ENCODE results near the gene FAM136A.
"Not testable (repeated sequence)": the region's sequence is repeated elsewhere in the genome, so short reads cannot be mapped to it uniquely, and the experiment has no call there.

The FAM136A gene

GRCh38 chr2:70283500-70284191, 18.2 kb downstream of the FAM136A start:
- DNase-seq, result no peak

GRCh38 chr2:70282439-70282838, 19.4 kb downstream of the FAM136A start:
- DNase-seq, result no peak

DNA sequence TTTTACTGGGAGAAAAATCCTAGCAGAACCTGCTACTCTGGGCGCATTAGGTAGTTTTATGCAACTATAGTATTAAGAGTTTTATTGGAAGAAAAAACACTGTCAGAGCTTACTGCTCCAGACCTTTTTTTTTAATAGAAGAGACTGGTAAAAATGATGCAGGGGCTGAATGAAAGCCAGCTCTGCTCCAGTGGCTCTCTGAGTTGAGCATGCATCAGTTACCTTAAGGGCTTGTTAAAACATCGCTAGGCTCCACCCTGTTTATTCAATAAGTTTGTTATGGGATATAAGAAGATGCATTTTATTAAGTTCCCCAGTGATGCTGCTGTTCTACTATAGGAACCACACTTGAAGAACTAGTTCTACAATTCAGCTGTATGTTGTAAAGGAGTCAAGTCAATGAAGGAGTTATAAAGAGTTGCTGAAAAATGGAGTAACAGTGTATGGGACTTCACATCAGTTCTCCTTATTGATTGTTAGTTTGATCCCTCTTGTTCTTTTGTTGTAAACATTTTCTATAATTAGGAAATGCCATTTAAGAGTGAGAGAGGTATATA, 21.5 kb downstream of the FAM136A start:
- no peak for DNase-seq

- DNase-seq, result no peak
Measured at GRCh38 chr2:70270323-70270722, 31.5 kb downstream of the FAM136A start.

DNA sequence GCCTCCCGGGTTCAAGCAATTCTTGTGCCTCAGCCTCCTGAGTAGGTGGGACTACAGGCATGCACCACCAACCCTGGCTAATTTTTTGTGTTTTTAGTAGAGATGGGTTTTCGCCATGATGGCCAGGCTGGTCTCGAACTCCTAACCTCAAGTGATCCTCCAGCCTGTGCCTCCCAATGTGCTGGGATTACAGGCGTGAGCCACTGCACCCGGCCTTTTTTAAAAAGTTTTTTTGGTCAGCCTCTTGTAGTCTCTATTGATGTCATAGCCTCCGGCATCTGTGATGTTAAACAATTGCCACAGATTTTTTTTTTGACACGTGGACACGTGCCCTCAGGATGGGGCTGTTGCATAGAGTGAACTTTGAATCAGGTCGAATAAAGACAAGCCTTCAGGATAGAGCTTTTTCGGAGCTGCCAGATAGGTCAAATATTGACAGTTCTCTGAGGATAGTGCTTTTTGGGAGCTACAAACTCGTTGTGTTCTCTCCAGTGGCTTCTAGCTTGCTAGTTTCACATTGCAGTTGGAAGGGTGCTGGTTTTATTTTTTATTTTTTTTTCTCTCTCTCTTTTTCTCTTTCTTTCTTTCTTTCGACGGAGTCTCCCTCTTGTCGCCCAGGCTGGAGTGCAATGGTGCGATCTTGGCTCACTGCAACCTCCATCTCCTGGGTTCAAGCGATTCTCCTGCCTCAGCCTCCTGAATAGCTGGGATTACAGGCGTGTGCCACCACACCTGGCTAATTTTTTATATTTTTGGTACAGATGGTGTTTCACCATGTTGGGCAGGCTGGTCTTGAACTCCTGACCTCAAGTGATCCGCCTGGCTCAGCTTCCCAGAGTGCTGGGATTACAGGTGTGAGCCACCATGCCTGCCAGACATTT, 32.2 kb downstream of the FAM136A start:
- DNase-seq, result not testable (repeated sequence)

DNA sequence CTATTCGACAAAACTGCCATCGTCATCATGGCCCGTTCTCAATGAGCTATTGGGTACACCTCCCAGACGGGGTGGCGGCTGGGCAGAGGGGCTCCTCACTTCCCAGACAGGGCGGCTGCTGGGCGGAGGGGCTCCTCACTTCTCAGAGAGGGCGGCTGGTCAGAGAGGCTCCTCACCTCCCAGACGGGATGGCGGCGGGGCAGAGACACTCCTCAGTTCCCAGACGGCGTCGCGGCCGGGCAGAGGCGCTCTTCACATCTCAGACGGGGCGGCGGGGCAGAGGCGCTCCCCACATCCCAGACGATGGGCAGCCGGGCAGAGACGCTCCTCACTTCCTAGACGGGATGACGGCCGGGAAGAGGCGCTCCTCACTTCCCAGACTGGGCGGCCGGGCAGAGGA, 34.9 kb downstream of the FAM136A start:
- DNase-seq, result not testable (repeated sequence)

GRCh38 chr2:70261501-70261900, 40.4 kb downstream of the FAM136A start:
- DNase-seq, result no peak

- DNase-seq, result no peak
Measured at GRCh38 chr2:70258532-70258875, 43.4 kb downstream of the FAM136A start.

- DNase-seq, result no peak
Measured at GRCh38 chr2:70255637-70256314, 46.1 kb downstream of the FAM136A start.

GRCh38 chr2:70250434-70250833, 51.4 kb downstream of the FAM136A start:
- no peak for DNase-seq

DNA sequence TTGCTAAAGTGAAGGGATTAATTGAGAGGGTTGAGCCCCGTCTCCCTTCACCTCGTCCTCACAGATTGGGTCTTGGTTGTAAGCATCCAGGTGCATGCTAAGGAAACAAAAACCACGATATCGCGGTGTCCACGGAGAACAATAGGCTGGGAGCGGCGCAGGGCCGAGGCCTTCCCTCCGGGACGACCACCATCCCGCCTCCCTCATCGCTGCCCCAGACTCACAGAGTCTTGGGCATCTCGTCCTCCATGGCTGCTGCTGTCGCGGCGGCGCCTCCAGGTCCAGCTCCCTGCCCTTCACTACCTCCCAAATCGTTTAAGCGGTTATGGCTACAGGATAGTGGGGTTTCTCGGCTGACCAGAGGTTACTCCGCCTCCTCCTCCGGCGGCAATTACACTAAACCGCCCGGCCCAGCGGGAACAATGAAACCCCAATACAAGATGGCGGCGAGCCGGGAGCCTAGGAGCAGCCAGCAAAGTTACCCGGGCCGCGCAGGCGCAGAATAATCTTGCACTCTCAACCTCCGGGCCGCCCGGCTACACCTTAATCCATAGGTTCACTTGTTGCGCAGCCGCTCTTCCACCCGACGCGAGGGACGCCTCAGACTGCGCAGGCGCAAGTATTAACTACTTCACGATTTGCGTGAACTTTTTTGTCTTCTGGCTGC, 53.6 kb downstream of the FAM136A start, which contains the start of gene TIA1:
Gene TIA1, minus strand, starts transcription at position 448 of the 667 bp plus-strand sequence. Its CDS starts 198 bp downstream, at position 250.
- DNase-seq, result peak; percentile 98 to 99 (median 98)

DNA sequence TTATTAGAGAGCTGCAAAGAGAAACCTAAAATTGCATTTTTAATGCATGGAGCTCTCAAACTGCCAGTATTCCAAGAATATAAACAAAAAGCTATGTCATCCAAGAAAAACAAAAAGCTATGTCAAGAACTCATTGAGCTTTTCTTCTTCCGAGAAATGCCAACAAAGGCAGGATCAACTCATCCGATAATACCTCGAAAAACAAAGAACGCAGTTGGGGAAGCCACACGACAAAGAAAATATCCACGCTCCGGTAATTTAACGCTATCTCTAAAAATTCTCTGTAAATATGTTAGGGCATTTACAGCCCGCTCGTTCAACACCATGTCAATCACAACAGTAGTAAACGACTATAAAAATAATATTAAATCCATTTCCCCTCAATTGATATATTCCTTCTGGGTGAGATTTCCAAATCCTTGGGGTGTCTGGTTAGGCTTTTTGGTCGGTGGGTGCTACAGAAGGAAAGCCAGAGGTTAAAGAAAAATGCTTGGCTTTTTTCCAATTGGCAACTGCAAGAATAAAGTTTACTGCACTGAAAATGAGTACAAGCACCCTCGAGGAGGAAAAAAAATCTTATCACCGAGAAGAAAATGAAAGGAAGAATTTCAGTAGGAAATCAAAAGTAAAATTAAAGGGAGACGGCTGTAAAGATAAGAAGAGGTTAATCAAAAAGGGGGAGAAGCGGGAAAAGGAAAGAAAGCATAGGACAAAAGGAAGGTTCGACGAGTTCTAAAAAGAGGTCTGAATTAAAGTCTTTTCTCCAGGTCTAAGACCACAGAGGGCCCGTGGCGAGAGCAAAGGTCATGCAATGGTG, 54.3 kb downstream of the FAM136A start:
- peak in 1 of 5 donors; percentile 8 for DNase-seq
